SK-N-SH (cell line): ENCODE results near the gene SPOCK1.

Experiments used
- YY1 ChIP-seq: IDR thresholded peaks from 2 replicates; pipeline ENCODE4 v1.4.0; 2012; ENCODE audit warnings: low read depth, mild to moderate bottlenecking
- TF ChIP-seq, protein P1 (sequence below): fragments of 200-600 bp; sonication (generic); IDR thresholded peaks from 2 replicates; pipeline ENCODE4 v1.6.1; 2017; ENCODE audit warnings: antibody characterized with exemption, mild to moderate bottlenecking, moderate library complexity

- TF ChIP-seq, protein P1, sequence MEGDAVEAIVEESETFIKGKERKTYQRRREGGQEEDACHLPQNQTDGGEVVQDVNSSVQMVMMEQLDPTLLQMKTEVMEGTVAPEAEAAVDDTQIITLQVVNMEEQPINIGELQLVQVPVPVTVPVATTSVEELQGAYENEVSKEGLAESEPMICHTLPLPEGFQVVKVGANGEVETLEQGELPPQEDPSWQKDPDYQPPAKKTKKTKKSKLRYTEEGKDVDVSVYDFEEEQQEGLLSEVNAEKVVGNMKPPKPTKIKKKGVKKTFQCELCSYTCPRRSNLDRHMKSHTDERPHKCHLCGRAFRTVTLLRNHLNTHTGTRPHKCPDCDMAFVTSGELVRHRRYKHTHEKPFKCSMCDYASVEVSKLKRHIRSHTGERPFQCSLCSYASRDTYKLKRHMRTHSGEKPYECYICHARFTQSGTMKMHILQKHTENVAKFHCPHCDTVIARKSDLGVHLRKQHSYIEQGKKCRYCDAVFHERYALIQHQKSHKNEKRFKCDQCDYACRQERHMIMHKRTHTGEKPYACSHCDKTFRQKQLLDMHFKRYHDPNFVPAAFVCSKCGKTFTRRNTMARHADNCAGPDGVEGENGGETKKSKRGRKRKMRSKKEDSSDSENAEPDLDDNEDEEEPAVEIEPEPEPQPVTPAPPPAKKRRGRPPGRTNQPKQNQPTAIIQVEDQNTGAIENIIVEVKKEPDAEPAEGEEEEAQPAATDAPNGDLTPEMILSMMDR: no peak
- no peak for TF ChIP-seq YY1
These were observed 165.2 kb downstream of the SPOCK1 start for GRCh38 chr5:137333928-137334327.
